AG04450 (cell line): ENCODE results near the gene ORAI2. TPM values are rescaled to one million over a fixed set of nuclear protein-coding genes. Genes with fewer than 3 reads are reported as not detected.

ENCODE experiments used
- CTCF ChIA-PET: fragments of 300-600, 350-600 bp; formaldehyde crosslinking; extraction: SDS; loops from one replicate; lab custom pipeline; 2022; ENCODE audit warnings: antibody characterized with exemption, inconsistent platforms; lab: Charles Lee
- POLR2A ChIA-PET: fragments of 350-600 bp; formaldehyde crosslinking; extraction: SDS; loops from one replicate; lab custom pipeline; 2021; ENCODE audit warnings: antibody characterized with exemption, inconsistent platforms; lab: Yijun Ruan, JAX
- DNase-seq: peaks from one replicate; pipeline ENCODE4 v3.0.0-alpha.2; 2011; ENCODE audit warnings: low read depth, low spot score
- H3K27ac ChIP-seq: one replicate; pipeline ENCODE4 v1.5.1; 2012; ENCODE audit warnings: low read depth, low read length, control low read depth
- H3K27me3 ChIP-seq: one replicate; pipeline ENCODE4 v1.6.0; 2012; ENCODE audit warnings: low read length; ENCODE audit not compliant: control insufficient read depth, insufficient read depth
- H3K4me3 ChIP-seq: 2 replicates; pipeline ENCODE4 v1.5.1; 2011; ENCODE audit warnings: mild to moderate bottlenecking, low read depth, low read length, control low read depth
- H3K9me3 ChIP-seq: 2 replicates; pipeline ENCODE4 v1.5.1; 2012; ENCODE audit warnings: low read length; ENCODE audit not compliant: control insufficient read depth, insufficient read depth
- polyA plus RNA-seq: library from polyadenylated mRNA; depleted of rRNA; stranded (reverse); fragments of >200 nt; gene quantifications from 2 replicates; pipeline ENCODE4 v1.2.3, GENCODE V29; 2011
- TF ChIP-seq, protein P1 (sequence below): IDR thresholded peaks from 2 replicates; pipeline ENCODE4 v1.5.1; 2011; ENCODE audit warnings: low read depth, low read length, control low read depth, inconsistent platforms

The ORAI2 gene
- polyA plus RNA-seq, 1 experiment: 27.8 TPM

DNA sequence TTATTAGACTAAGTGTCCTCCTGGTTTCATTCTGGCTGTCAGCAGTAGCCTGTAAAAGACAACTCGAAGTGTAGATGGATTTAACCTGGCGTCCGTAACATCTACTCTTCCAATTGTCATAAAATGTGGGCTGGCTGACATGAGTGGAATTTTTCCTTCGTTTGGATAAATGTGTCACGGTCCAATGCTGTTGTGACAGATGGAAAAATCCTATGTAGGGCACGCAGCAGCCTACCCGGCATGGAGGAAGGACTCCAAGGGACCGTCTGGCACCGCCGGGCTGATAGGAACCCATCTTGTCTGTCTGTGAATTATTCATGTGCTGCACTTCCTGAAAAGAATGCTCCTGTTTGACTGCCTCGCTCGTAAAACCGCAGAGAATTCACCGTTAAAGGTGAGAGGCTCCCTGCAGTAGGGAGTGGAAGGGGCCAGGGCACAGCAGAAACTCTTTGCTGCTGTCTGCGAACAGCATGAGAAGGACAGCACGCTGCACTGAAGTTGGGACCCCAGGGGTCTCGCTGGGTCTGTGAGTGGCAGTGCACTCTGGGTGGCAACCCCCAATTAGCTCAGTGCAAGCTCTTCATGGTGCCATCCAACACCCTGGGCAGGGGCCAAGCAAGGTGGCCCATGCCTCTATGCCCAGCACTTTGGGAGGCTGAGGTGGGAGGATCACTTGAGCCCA is 1.6 kb upstream of the ORAI2 start:
- Histone ChIP-seq H3K4me3 (no peak overlapping the region), H3K9me3 (no peaks in the 10 kb centered on the region; the same call in 1 of the 2 replicates), H3K27ac (no peak overlapping the region), H3K27me3 (no peaks in the 10 kb centered on the region)
- CTCF ChIA-PET: no interaction called here
- POLR2A ChIA-PET: interaction anchor here (0.7 kb wide), 1 partner anchor 882 kb away, joined by 4 read pairs; no protein-coding TSS in a partner anchor
- TF ChIP-seq, protein P1, sequence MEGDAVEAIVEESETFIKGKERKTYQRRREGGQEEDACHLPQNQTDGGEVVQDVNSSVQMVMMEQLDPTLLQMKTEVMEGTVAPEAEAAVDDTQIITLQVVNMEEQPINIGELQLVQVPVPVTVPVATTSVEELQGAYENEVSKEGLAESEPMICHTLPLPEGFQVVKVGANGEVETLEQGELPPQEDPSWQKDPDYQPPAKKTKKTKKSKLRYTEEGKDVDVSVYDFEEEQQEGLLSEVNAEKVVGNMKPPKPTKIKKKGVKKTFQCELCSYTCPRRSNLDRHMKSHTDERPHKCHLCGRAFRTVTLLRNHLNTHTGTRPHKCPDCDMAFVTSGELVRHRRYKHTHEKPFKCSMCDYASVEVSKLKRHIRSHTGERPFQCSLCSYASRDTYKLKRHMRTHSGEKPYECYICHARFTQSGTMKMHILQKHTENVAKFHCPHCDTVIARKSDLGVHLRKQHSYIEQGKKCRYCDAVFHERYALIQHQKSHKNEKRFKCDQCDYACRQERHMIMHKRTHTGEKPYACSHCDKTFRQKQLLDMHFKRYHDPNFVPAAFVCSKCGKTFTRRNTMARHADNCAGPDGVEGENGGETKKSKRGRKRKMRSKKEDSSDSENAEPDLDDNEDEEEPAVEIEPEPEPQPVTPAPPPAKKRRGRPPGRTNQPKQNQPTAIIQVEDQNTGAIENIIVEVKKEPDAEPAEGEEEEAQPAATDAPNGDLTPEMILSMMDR: no peak
- DNase-seq: no peak

DNA sequence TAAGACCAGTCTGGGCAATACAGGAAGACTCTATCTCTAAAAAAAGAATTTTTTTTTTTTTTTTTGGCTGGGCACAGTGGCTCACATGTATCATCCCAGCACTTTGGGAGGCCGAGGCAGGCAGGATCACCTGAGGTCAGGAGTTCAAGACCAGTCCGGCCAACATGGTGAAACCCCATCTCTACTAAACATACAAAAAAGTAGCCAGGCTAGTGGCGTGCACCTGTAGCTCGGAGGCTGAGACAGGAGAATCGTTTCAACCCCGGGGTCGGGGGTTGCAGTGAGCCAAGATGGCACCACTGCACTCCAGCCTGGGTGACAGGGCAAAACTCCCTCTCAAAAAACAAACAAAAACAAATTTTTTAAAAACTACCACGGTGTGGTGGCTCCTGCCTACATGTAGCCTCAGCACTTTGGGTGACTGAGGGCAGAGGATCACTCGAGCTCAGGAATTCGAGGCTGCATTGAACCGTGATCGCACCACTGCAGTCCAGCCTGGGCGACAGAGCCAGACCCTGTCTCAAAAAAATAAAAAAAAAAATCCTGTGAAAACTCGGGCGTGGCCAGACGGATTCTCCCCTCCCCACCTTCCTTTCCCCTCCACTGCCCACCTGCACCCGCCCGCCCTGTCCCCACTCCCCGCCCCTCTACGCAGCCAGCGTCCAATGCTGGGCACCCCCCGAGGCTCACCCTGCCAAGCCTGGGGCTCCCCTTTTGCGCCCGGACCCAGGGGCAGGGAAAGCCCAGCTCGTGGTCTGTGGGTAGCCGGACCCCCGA is 745 bp upstream of the ORAI2 start:
- no peak for DNase-seq
- Histone ChIP-seq H3K27ac (peak overlapping the region; percentile 21), H3K9me3 (no peaks in the 10 kb centered on the region; the same call in 1 of the 2 replicates), H3K4me3 (peak overlapping the region; percentile 70), H3K27me3 (no peaks in the 10 kb centered on the region)
- POLR2A ChIA-PET: interaction anchor here (0.7 kb wide), 2 partner anchors 9 to 883 kb away, joined by 4 read pairs; no protein-coding TSS in a partner anchor
- TF ChIP-seq, protein P1: no peak
- CTCF ChIA-PET: no interaction called here

DNA sequence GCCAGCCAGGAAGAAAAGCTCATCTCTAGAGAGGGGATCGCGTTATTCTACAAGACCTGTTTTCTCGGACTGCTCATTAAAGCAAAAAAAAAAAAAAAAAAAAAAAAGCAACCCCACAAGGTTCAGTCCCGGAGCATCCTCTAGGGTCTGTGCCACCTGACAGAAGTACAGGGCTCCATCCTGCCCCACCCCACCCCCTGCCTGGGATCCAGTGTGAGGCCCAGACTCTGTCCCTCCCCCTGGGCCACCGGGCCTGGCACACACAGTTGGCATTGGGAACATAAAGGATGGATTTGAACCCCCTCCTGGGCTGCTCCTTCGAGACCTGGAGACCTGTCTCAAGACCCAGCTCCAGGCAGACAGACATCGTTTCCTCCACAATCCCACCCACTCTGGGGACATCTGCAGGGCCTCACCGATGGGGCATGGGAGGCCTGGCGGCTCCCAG is 688 bp downstream of the ORAI2 start:
- ChIA-PET CTCF (interaction anchor here (2.1 kb wide), 1 partner anchor 33 kb away, joined by 7 read pairs; no protein-coding TSS in a partner anchor), POLR2A (interaction anchor here (0.7 kb wide), 1 partner anchor 21 kb away, joined by 3 read pairs; no protein-coding TSS in a partner anchor)
- H3K27ac ChIP-seq: no peak overlapping the region
- H3K9me3 ChIP-seq: peaks cover 5% of the 10 kb centered on the region; the same call in 1 of the 2 replicates
- H3K4me3 ChIP-seq: peak overlapping the region; percentile 71
- no peaks in the 10 kb centered on the region for H3K27me3 ChIP-seq
- TF ChIP-seq, protein P1: no peak
- DNase-seq: no peak

DNA sequence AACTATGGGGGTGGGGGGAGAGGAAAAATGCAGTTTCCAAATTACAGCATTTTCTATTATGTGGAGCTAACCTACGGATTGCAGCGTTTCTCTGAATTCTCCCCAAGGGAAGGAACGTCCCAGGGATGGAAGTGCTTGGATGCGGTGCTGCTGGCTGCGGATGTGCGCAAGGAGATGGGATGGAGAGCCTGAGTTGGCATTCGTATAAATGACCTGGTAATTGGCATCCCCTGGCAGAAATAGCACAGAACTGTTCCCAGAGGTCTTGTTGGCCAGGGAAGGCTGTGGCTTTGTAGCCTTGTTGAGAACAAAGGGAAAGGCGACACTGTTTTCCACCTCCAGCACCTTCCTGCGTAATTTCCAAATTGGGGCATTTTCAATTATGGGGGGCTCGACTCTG is 2.7 kb downstream of the ORAI2 start:
- Histone ChIP-seq H3K4me3 (no peak overlapping the region), H3K9me3 (peaks cover 7% of the 10 kb centered on the region; the same call in 1 of the 2 replicates), H3K27me3 (no peaks in the 10 kb centered on the region), H3K27ac (no peak overlapping the region)
- ChIA-PET CTCF (no interaction called here), POLR2A (no interaction called here)
- no peak for DNase-seq
- TF ChIP-seq, protein P1: no peak
